NCI-H2196 (cell line): ENCODE measurements around the gene DRICH1.
"Not testable (repeated sequence)": the region's sequence is repeated elsewhere in the genome, so short reads cannot be mapped to it uniquely, and the experiment has no call there.

Experiments used
- DNase-seq: peaks from one replicate; lab custom pipeline; 2025; ENCODE audit not compliant: unreplicated experiment; lab: John Stamatoyannopoulos, UW

Gene DRICH1

GRCh38 chr22:23569716-23570115 lies 62.4 kb downstream of the DRICH1 start:
- no peak for DNase-seq

GRCh38 chr22:23569291-23569690 lies 62.8 kb downstream of the DRICH1 start:
- DNase-seq = no peak

GRCh38 chr22:23566705-23567475 lies 65.2 kb downstream of the DRICH1 start:
- DNase-seq = no peak

- DNase-seq = no peak
These were observed 66.0 kb downstream of the DRICH1 start for GRCh38 chr22:23565915-23566704.

GRCh38 chr22:23565305-23565914 lies 66.7 kb downstream of the DRICH1 start:
- no peak for DNase-seq

- no peak for DNase-seq
These were observed 67.8 kb downstream of the DRICH1 start for GRCh38 chr22:23564276-23564675.

GRCh38 chr22:23563111-23563510 lies 69.0 kb downstream of the DRICH1 start:
- no peak for DNase-seq

- no peak for DNase-seq
These were observed 69.9 kb downstream of the DRICH1 start for GRCh38 chr22:23562186-23562585.

GRCh38 chr22:23561025-23561510 lies 71.1 kb downstream of the DRICH1 start:
- DNase-seq = not testable (repeated sequence)

- not testable (repeated sequence) for DNase-seq
These were observed 71.9 kb downstream of the DRICH1 start for GRCh38 chr22:23560215-23560614.
